SK-N-SH treated with all-trans-retinoic acid at 6 μM for 48 hours (cell line): ENCODE measurements around the gene ZAP70.

Experiments
- ATAC-seq: fragments of 200-7000 bp; cut with Tn5 transposase; 3 replicates; pipeline ENCODE4 v1.9.1; 2020; ENCODE audit warnings: mild to moderate bottlenecking, moderate library complexity
- ARNTL ChIP-seq: fragments of 450-650 bp; formaldehyde crosslinking; IDR thresholded peaks from 2 replicates; pipeline ENCODE4 v1.5.0; 2020; ENCODE audit warnings: low read depth, mild to moderate bottlenecking, moderate library complexity, borderline replicate concordance
- BACH2 ChIP-seq: fragments of 250-450 bp; sonication (Bioruptor Pico); IDR thresholded peaks from 2 replicates; pipeline ENCODE4 v1.9.0; 2021; ENCODE audit warnings: mild to moderate bottlenecking, borderline replicate concordance
- CSDC2 ChIP-seq: fragments of 250-450 bp; sonication (Bioruptor Pico); IDR thresholded peaks from 2 replicates; pipeline ENCODE4 v1.5.0; 2020; ENCODE audit warnings: mild to moderate bottlenecking, moderate library complexity
- ESRRG ChIP-seq: fragments of 250-450 bp; sonication (Bioruptor Pico); IDR thresholded peaks from 2 replicates; pipeline ENCODE4 v1.6.1; 2021; ENCODE audit warnings: mild to moderate bottlenecking
- ISL1 ChIP-seq: fragments of 250-450 bp; sonication (Bioruptor Pico); IDR thresholded peaks from 2 replicates; pipeline ENCODE4 v2.1.2; 2022; ENCODE audit warnings: mild to moderate bottlenecking, moderate library complexity
- OSR1 ChIP-seq: fragments of 250-450 bp; sonication (Bioruptor Pico); IDR thresholded peaks from 2 replicates; pipeline ENCODE4 v1.8.0; 2022; ENCODE audit warnings: moderate library complexity, mild to moderate bottlenecking, inconsistent platforms
- PPARA ChIP-seq: fragments of 250-450 bp; sonication (Bioruptor Pico); IDR thresholded peaks from 2 replicates; pipeline ENCODE4 v1.5.0; 2020; ENCODE audit warnings: mild to moderate bottlenecking, borderline replicate concordance
- RARB ChIP-seq: fragments of 250-450 bp; sonication (Bioruptor Pico); IDR thresholded peaks from 2 replicates; pipeline ENCODE4 v1.8.0; 2021; ENCODE audit warnings: mild to moderate bottlenecking, moderate library complexity
- SNAI2 ChIP-seq: fragments of 250-450 bp; sonication (Bioruptor Pico); IDR thresholded peaks from 2 replicates; pipeline ENCODE4 v1.5.0; 2020; ENCODE audit warnings: mild to moderate bottlenecking, moderate library complexity
- TOX ChIP-seq: fragments of 250-450 bp; sonication (Bioruptor Pico); IDR thresholded peaks from 2 replicates; pipeline ENCODE4 v1.8.0; 2021; ENCODE audit warnings: mild to moderate bottlenecking, moderate library complexity, borderline replicate concordance
- ZC3H10 ChIP-seq: fragments of 250-450 bp; sonication (Bioruptor Pico); IDR thresholded peaks from 2 replicates; pipeline ENCODE4 v1.5.1; 2021; ENCODE audit warnings: mild to moderate bottlenecking, moderate library complexity
- ZFP30 ChIP-seq: fragments of 450-650 bp; formaldehyde crosslinking; IDR thresholded peaks from 2 replicates; pipeline ENCODE4 v1.5.0; 2022; ENCODE audit warnings: mild to moderate bottlenecking, moderate library complexity
- ZNF565 ChIP-seq: fragments of 450-650 bp; formaldehyde crosslinking; conservative IDR thresholded peaks from 2 replicates; pipeline ENCODE4 v1.5.0; 2020; ENCODE audit warnings: low read depth, mild to moderate bottlenecking, moderate library complexity
- ZNF70 ChIP-seq: fragments of 450-650 bp; formaldehyde crosslinking; IDR thresholded peaks from 2 replicates; pipeline ENCODE4 v1.5.0; 2020; ENCODE audit warnings: mild to moderate bottlenecking, moderate library complexity
- ZNF8 ChIP-seq: fragments of 450-650 bp; formaldehyde crosslinking; IDR thresholded peaks from 2 replicates; pipeline ENCODE4 v1.5.0; 2020; ENCODE audit warnings: mild to moderate bottlenecking, moderate library complexity
- TF ChIP-seq, protein P1 (sequence below): fragments of 250-450 bp; sonication (Bioruptor Pico); IDR thresholded peaks from 2 replicates; pipeline ENCODE4 v1.5.1; 2021; ENCODE audit warnings: mild to moderate bottlenecking, moderate library complexity
- TF ChIP-seq, protein P2 (sequence below): fragments of 250-450 bp; sonication (Bioruptor Pico); IDR thresholded peaks from 2 replicates; pipeline ENCODE4 v1.8.0; 2020; ENCODE audit warnings: mild to moderate bottlenecking, moderate library complexity, borderline replicate concordance
- TF ChIP-seq, protein P3 (sequence below): fragments of 250-450 bp; sonication (Bioruptor Pico); IDR thresholded peaks from 2 replicates; pipeline ENCODE4 v1.5.0; 2020; ENCODE audit warnings: mild to moderate bottlenecking, moderate library complexity
- TF ChIP-seq, protein P4 (sequence below): fragments of 250-450 bp; sonication (Bioruptor Pico); IDR thresholded peaks from 2 replicates; pipeline ENCODE4 v1.8.0; 2021; ENCODE audit warnings: low read depth, mild to moderate bottlenecking, moderate library complexity, borderline replicate concordance
- TF ChIP-seq, protein P5 (sequence below): fragments of 250-450 bp; sonication (Bioruptor Pico); IDR thresholded peaks from 2 replicates; pipeline ENCODE4 v1.5.1; 2020; ENCODE audit warnings: low read depth, mild to moderate bottlenecking, moderate library complexity

ZAP70 gene

DNA sequence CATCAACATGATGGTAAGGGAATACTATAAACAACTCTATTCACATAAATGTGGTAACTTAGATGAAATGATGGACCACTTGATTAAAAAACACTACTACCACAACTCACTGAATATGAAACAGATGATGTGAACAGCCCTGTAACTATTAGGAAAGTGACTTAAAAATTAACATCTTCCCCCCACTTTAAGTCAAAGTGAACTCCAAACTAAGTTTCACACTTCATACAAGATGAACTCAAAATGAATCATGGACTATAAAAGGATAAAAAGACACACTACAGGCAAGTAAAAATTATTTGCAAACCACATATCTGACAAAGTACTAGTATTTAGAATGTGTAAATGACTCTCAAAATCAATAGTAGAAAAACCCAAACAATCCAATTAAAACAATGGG, 71.6 kb downstream of the ZAP70 start:
- no peak for ATAC-seq
- no peak for TF ChIP-seq ESRRG (CRISPR knock-in tag)
- no peak for TF ChIP-seq ZNF70 (CRISPR knock-in tag)
- TF ChIP-seq, protein P1, sequence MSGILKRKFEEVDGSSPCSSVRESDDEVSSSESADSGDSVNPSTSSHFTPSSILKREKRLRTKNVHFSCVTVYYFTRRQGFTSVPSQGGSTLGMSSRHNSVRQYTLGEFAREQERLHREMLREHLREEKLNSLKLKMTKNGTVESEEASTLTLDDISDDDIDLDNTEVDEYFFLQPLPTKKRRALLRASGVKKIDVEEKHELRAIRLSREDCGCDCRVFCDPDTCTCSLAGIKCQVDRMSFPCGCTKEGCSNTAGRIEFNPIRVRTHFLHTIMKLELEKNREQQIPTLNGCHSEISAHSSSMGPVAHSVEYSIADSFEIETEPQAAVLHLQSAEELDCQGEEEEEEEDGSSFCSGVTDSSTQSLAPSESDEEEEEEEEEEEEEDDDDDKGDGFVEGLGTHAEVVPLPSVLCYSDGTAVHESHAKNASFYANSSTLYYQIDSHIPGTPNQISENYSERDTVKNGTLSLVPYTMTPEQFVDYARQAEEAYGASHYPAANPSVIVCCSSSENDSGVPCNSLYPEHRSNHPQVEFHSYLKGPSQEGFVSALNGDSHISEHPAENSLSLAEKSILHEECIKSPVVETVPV (CRISPR knock-in tag) = no peak
- TF ChIP-seq ARNTL = no peak
- TF ChIP-seq, protein P2, sequence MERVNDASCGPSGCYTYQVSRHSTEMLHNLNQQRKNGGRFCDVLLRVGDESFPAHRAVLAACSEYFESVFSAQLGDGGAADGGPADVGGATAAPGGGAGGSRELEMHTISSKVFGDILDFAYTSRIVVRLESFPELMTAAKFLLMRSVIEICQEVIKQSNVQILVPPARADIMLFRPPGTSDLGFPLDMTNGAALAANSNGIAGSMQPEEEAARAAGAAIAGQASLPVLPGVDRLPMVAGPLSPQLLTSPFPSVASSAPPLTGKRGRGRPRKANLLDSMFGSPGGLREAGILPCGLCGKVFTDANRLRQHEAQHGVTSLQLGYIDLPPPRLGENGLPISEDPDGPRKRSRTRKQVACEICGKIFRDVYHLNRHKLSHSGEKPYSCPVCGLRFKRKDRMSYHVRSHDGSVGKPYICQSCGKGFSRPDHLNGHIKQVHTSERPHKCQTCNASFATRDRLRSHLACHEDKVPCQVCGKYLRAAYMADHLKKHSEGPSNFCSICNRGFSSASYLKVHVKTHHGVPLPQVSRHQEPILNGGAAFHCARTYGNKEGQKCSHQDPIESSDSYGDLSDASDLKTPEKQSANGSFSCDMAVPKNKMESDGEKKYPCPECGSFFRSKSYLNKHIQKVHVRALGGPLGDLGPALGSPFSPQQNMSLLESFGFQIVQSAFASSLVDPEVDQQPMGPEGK = no peak
- no peak for TF ChIP-seq ISL1 (CRISPR knock-in tag)
- TF ChIP-seq ZNF8 (CRISPR knock-in tag) = no peak
- no peak for TF ChIP-seq ZNF565 (CRISPR knock-in tag)
- TF ChIP-seq BACH2 (CRISPR knock-in tag) = no peak
- TF ChIP-seq SNAI2 (CRISPR knock-in tag) = no peak
- no peak for TF ChIP-seq ZC3H10 (CRISPR knock-in tag)
- TF ChIP-seq, protein P3, sequence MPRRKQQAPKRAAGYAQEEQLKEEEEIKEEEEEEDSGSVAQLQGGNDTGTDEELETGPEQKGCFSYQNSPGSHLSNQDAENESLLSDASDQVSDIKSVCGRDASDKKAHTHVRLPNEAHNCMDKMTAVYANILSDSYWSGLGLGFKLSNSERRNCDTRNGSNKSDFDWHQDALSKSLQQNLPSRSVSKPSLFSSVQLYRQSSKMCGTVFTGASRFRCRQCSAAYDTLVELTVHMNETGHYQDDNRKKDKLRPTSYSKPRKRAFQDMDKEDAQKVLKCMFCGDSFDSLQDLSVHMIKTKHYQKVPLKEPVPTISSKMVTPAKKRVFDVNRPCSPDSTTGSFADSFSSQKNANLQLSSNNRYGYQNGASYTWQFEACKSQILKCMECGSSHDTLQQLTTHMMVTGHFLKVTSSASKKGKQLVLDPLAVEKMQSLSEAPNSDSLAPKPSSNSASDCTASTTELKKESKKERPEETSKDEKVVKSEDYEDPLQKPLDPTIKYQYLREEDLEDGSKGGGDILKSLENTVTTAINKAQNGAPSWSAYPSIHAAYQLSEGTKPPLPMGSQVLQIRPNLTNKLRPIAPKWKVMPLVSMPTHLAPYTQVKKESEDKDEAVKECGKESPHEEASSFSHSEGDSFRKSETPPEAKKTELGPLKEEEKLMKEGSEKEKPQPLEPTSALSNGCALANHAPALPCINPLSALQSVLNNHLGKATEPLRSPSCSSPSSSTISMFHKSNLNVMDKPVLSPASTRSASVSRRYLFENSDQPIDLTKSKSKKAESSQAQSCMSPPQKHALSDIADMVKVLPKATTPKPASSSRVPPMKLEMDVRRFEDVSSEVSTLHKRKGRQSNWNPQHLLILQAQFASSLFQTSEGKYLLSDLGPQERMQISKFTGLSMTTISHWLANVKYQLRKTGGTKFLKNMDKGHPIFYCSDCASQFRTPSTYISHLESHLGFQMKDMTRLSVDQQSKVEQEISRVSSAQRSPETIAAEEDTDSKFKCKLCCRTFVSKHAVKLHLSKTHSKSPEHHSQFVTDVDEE (CRISPR knock-in tag) = no peak
- TF ChIP-seq TOX (CRISPR knock-in tag) = no peak
- TF ChIP-seq CSDC2 (CRISPR knock-in tag) = no peak
- no peak for TF ChIP-seq PPARA (CRISPR knock-in tag)
- no peak for TF ChIP-seq ZFP30 (CRISPR knock-in tag)

DNA sequence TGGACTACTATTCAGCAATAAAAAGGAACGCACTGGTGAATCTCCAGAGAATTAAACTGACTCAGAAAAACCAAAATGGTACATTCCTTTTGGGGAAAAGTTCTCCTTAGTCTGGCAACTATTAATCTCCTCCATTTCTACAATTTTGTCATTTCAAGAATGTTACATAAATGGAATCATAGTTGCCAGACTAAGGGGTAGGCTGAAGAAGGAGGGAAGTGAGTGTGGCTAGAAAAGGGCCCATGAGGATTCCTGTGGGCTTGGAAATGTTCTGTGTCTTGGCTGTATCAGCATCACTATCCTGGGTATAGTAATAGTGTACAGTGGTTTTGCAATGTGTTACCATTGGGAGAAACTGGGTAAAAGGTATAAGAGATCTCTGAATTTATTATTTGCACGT, 72.4 kb downstream of the ZAP70 start:
- ATAC-seq = no peak
- TF ChIP-seq ARNTL (no peak), ISL1 (CRISPR knock-in tag) (no peak), PPARA (CRISPR knock-in tag) (no peak)
- TF ChIP-seq, protein P4, sequence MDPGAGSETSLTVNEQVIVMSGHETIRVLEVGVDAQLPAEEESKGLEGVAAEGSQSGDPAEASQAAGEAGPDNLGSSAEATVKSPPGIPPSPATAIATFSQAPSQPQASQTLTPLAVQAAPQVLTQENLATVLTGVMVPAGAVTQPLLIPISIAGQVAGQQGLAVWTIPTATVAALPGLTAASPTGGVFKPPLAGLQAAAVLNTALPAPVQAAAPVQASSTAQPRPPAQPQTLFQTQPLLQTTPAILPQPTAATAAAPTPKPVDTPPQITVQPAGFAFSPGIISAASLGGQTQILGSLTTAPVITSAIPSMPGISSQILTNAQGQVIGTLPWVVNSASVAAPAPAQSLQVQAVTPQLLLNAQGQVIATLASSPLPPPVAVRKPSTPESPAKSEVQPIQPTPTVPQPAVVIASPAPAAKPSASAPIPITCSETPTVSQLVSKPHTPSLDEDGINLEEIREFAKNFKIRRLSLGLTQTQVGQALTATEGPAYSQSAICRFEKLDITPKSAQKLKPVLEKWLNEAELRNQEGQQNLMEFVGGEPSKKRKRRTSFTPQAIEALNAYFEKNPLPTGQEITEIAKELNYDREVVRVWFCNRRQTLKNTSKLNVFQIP (CRISPR knock-in tag) = no peak

DNA sequence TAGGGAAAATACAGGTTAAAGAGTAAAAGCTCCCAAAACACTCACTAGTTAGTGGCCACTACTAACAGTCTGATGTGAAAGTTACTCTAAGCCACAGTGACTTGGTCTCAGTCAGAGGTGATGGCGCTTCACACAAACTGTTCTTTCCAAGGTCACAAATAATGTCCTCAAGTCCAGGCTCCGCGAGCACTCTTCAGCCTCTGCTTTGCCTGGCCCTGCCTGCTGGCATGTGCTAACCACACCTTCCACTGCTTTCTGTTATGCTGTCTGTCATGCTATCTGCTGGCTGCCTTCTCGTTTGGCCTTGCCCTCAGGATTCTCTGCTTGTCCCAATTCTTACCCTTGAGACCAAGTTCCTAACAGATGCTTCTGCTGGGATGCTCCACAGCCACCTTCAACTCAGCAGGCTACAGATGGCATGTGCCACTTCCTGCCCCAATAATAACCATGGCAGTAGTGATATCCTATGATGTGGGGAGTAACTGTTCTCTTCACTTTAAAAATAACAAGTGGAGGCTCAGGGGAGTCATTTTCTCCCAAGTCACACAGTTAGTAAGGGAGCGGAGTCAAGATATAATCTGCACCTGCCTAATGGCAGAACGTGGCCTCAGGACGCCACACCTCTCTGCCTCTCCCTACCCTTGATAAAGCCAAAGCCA, 75.7 kb downstream of the ZAP70 start:
- no peak for ATAC-seq
- TF ChIP-seq ZNF70 (CRISPR knock-in tag) = no peak
- no peak for TF ChIP-seq RARB (CRISPR knock-in tag)
- TF ChIP-seq SNAI2 (CRISPR knock-in tag) = no peak
- no peak for TF ChIP-seq BACH2 (CRISPR knock-in tag)
- TF ChIP-seq OSR1 (CRISPR knock-in tag) = no peak
- TF ChIP-seq, protein P5, sequence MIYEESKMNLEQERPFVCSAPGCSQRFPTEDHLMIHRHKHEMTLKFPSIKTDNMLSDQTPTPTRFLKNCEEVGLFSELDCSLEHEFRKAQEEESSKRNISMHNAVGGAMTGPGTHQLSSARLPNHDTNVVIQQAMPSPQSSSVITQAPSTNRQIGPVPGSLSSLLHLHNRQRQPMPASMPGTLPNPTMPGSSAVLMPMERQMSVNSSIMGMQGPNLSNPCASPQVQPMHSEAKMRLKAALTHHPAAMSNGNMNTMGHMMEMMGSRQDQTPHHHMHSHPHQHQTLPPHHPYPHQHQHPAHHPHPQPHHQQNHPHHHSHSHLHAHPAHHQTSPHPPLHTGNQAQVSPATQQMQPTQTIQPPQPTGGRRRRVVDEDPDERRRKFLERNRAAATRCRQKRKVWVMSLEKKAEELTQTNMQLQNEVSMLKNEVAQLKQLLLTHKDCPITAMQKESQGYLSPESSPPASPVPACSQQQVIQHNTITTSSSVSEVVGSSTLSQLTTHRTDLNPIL = no peak
- TF ChIP-seq, protein P1 (CRISPR knock-in tag) = no peak
- TF ChIP-seq ARNTL = no peak
- no peak for TF ChIP-seq CSDC2 (CRISPR knock-in tag)
- no peak for TF ChIP-seq ESRRG (CRISPR knock-in tag)
- TF ChIP-seq ZNF565 (CRISPR knock-in tag) = no peak
- TF ChIP-seq, protein P4 (CRISPR knock-in tag) = no peak
